LNCaP clone FGC (cell line): ENCODE measurements around the gene RGS7.
"Not testable (repeated sequence)": the region's sequence is repeated elsewhere in the genome, so short reads cannot be mapped to it uniquely, and the experiment has no call there.

ENCODE experiments used
- DNase-seq: peaks from one replicate; pipeline ENCODE4 v3.0.0-alpha.2; 2011; ENCODE audit warnings: low read depth
- H3K4me3 ChIP-seq: 2 replicates; pipeline ENCODE4 v1.5.1; 2011; ENCODE audit warnings: mild to moderate bottlenecking, low read depth, low read length, control low read depth
- CTCF ChIP-seq: IDR thresholded peaks from 2 replicates; pipeline ENCODE4 v1.5.1; 2012; ENCODE audit warnings: mild to moderate bottlenecking; ENCODE audit not compliant: control insufficient read depth, insufficient read depth; ENCODE audit errors: extremely low read depth

Gene RGS7

GRCh38 chr1:240758296-240758695 is 598.7 kb downstream of the RGS7 start:
- no peak for DNase-seq
- TF ChIP-seq CTCF, result no peak
- no peak overlapping the region for H3K4me3 ChIP-seq

- no peak overlapping the region for H3K4me3 ChIP-seq
- no peak for TF ChIP-seq CTCF
- no peak for DNase-seq
These were observed 609.1 kb downstream of the RGS7 start for GRCh38 chr1:240747907-240748306.

- TF ChIP-seq CTCF, result no peak
- H3K4me3 ChIP-seq, result no peak overlapping the region
- DNase-seq, result no peak
These were observed 613.3 kb downstream of the RGS7 start for GRCh38 chr1:240743705-240744104.

GRCh38 chr1:240739754-240740153 is 617.3 kb downstream of the RGS7 start:
- H3K4me3 ChIP-seq, result no peak overlapping the region
- TF ChIP-seq CTCF, result no peak
- no peak for DNase-seq

- H3K4me3 ChIP-seq, result no peak overlapping the region
- DNase-seq, result no peak
- no peak for TF ChIP-seq CTCF
These were observed 617.9 kb downstream of the RGS7 start for GRCh38 chr1:240739139-240739538.

GRCh38 chr1:240737766-240738265 is 619.2 kb downstream of the RGS7 start:
- no peak for TF ChIP-seq CTCF
- DNase-seq, result no peak
- no peak overlapping the region for H3K4me3 ChIP-seq

- no peak for DNase-seq
- no peak for TF ChIP-seq CTCF
- H3K4me3 ChIP-seq, result no peak overlapping the region
These were observed 619.7 kb downstream of the RGS7 start for GRCh38 chr1:240737298-240737697.

- not testable (repeated sequence) for DNase-seq, H3K4me3 ChIP-seq
These were observed 622.3 kb downstream of the RGS7 start for GRCh38 chr1:240734705-240735104.
